Testis (tissue), 5 donors: ENCODE measurements around the gene PIR. TPM values are rescaled to one million over a fixed set of nuclear protein-coding genes. Genes with fewer than 3 reads are reported as not detected.

Experiments
- DNase-seq: peaks from one replicate; pipeline ENCODE4 v3.0.0-alpha.2; 2019
- H3K27ac ChIP-seq, 2 donors: fragments of 200-600 bp; sonication (generic); one replicate each; pipeline ENCODE4 v1.5.1; 2019
- H3K27me3 ChIP-seq: fragments of 200-600 bp; sonication (generic); one replicate; pipeline ENCODE4 v1.5.1; 2019
- H3K36me3 ChIP-seq: fragments of 200-600 bp; sonication (generic); one replicate; pipeline ENCODE4 v1.5.1; 2017; ENCODE audit warnings: low read depth; ENCODE audit errors: missing control alignments
- H3K4me1 ChIP-seq: fragments of 200-600 bp; sonication (generic); one replicate; pipeline ENCODE4 v1.5.1; 2019
- H3K4me3 ChIP-seq, 2 donors: fragments of 200-600 bp; sonication (generic); one replicate each; pipeline ENCODE4 v1.5.1; 2017 to 2019
- H3K9me3 ChIP-seq: fragments of 200-600 bp; sonication (generic); one replicate; pipeline ENCODE4 v1.5.1; 2017
- CTCF ChIP-seq, 3 experiments: fragments of 450-650 bp in 2 of 3; fragments of 200-600 bp in 1 of 3; sonication (generic) in 1 of 3; IDR thresholded peaks; one replicate each; pipeline ENCODE4 v1.5.1; 2016 to 2019; ENCODE audit warnings: antibody characterized with exemption in 3 of 3, mild to moderate bottlenecking in 2 of 3, moderate library complexity in 1 of 3
- POLR2A ChIP-seq: fragments of 450-650 bp; IDR thresholded peaks from one replicate; pipeline ENCODE4 v1.6.1; 2017; ENCODE audit warnings: antibody characterized with exemption, mild to moderate bottlenecking, moderate library complexity
- WGBS, 2 donors: methylation state at CpG; one replicate each; pipeline ENCODE4 v1.1.5; 2018; 5-methylcytosine and 5-hydroxymethylcytosine counted together
- intact Hi-C: fragments of 100-400 bp; cut with DNase I; formaldehyde crosslinking; loops from one replicate; pipeline ENCODE4 v1.15.1; 2023; ENCODE audit warnings: low total_unique reads
- long read RNA-seq, 2 donors: transcript quantifications; one replicate each; lab custom pipeline, GENCODE V29; 2026
- polyA plus RNA-seq: library from polyadenylated mRNA; stranded (reverse); fragments of 350-450 nt; fragmentation: Illumina TruSeq; extraction: RNeasy Lipid Tissue Mini Kit (QIAGEN cat#74804); gene quantifications from one replicate; pipeline ENCODE4 v1.2.3, GENCODE V29; 2014; ENCODE audit warnings: low read depth, low replicate concordance; ENCODE audit not compliant: insufficient read depth
- total RNA-seq, 2 donors: library from RNA; depleted of rRNA; stranded (reverse); fragments of >200 nt; gene quantifications; one replicate each; pipeline ENCODE4 v1.2.3, GENCODE V29; 2016

The PIR gene
- total RNA-seq (10 to 100 TPM in 1 of 2 donors, 1 to 10 TPM in 1; 9.7 to 10.3 TPM), polyA plus RNA-seq (11.0 TPM)
- long read RNA-seq, donor 1, transcript PIR-201 (10 exons, 1,282 nt): major isoform, 8 of 35 reads
- long read RNA-seq, donor 1, partial matches to known transcripts: 25 of 35 reads
- long read RNA-seq, donor 1, other reads (novel, unspliced or antisense): 0 of 35 reads
- long read RNA-seq, donor 2, transcript PIR-201 (10 exons, 1,282 nt): major isoform, 10 of 17 reads
- long read RNA-seq, donor 2, partial matches to known transcripts: 7 of 17 reads
- long read RNA-seq, donor 2, other reads (novel, unspliced or antisense): 0 of 17 reads

- Histone ChIP-seq H3K27ac (peak within 1 kb of the TSS; percentile 55 to 64), H3K4me3 (peak within 1 kb of the TSS; percentile 45 to 66), H3K9me3 (no peaks in the 10 kb centered on the region), H3K36me3 (no peaks in the 10 kb centered on the region), H3K4me1 (no peaks in the 10 kb centered on the region), H3K27me3 (no peaks in the 10 kb centered on the region)
- intact Hi-C loops: no loop called here
- 1 to 7% methylated on average over 9 to 29 of the region's 47 CpGs for WGBS, 2 donors
- TF ChIP-seq POLR2A (no peak), CTCF (IDR thresholded peaks at IDR 0.05) (peak in 2 of 3 experiments; percentile 15 to 22)
- peak; percentile 90 for DNase-seq
Measured at GRCh38 chrX:15493118-15493962, at the start of gene PIR. Gene PIR, minus strand, starts transcription at chrX:15493333. Its CDS starts 2,076 bp downstream, at chrX:15491257.

GRCh38 chrX:15530318-15530717 lies 37.2 kb upstream of the PIR start:
- WGBS, 2 donors: 87 to 91% methylated on average over 3 to 5 of the region's 6 CpGs
- Histone ChIP-seq H3K36me3 (no peaks in the 10 kb centered on the region), H3K9me3 (no peaks in the 10 kb centered on the region), H3K27ac (no peak overlapping the region), H3K27me3 (no peaks in the 10 kb centered on the region), H3K4me1 (no peaks in the 10 kb centered on the region), H3K4me3 (no peak overlapping the region)
- no peak for DNase-seq
- TF ChIP-seq POLR2A (no peak), CTCF (IDR thresholded peaks at IDR 0.05) (no peak)
- intact Hi-C loops: no loop called here

GRCh38 chrX:15529165-15529564 lies 36.0 kb upstream of the PIR start:
- no peaks in the 10 kb centered on the region for H3K27me3 ChIP-seq
- no peak for DNase-seq
- no peaks in the 10 kb centered on the region for H3K36me3 ChIP-seq
- H3K27ac ChIP-seq: no peak overlapping the region
- no peaks in the 10 kb centered on the region for H3K4me1 ChIP-seq
- H3K9me3 ChIP-seq: no peaks in the 10 kb centered on the region
- intact Hi-C loops: no loop called here
- TF ChIP-seq POLR2A (no peak), CTCF (IDR thresholded peaks at IDR 0.05) (no peak)
- no peak overlapping the region for H3K4me3 ChIP-seq

GRCh38 chrX:15525664-15526416 lies 32.7 kb upstream of the PIR start:
- no peak for DNase-seq
- H3K9me3 ChIP-seq: no peaks in the 10 kb centered on the region
- H3K4me1 ChIP-seq: no peaks in the 10 kb centered on the region
- no peaks in the 10 kb centered on the region for H3K27me3 ChIP-seq
- no peak overlapping the region for H3K27ac ChIP-seq
- 77 to 78% methylated on average over 8 of the region's 8 CpGs for WGBS, 2 donors
- no peak for TF ChIP-seq POLR2A
- TF ChIP-seq CTCF (IDR thresholded peaks at IDR 0.05): no peak
- intact Hi-C loops: no loop called here
- H3K4me3 ChIP-seq: no peak overlapping the region
- H3K36me3 ChIP-seq: no peaks in the 10 kb centered on the region
